GM18526 (cell line): Measurements from ENCODE around the gene SH3BP2.

Experiments used
- POLR2A ChIP-seq: IDR thresholded peaks from 3 replicates; pipeline ENCODE4 v1.6.1; 2011; ENCODE audit not compliant: insufficient read length; ENCODE audit errors: extremely low read depth

SH3BP2 gene

GRCh38 chr4:2871466-2871865 lies 78.6 kb downstream of the SH3BP2 start:
- no peak for TF ChIP-seq POLR2A

GRCh38 chr4:2871911-2872310 lies 79.0 kb downstream of the SH3BP2 start:
- no peak for TF ChIP-seq POLR2A

GRCh38 chr4:2873329-2873728 lies 80.4 kb downstream of the SH3BP2 start:
- TF ChIP-seq POLR2A, result no peak

GRCh38 chr4:2874861-2875260 lies 82.0 kb downstream of the SH3BP2 start:
- no peak for TF ChIP-seq POLR2A

- no peak for TF ChIP-seq POLR2A
These were observed 82.7 kb downstream of the SH3BP2 start for GRCh38 chr4:2875556-2875955.

GRCh38 chr4:2878346-2878745 lies 85.5 kb downstream of the SH3BP2 start:
- no peak for TF ChIP-seq POLR2A

GRCh38 chr4:2879026-2879425 lies 86.1 kb downstream of the SH3BP2 start:
- TF ChIP-seq POLR2A, result no peak

GRCh38 chr4:2881431-2881830 lies 88.5 kb downstream of the SH3BP2 start:
- no peak for TF ChIP-seq POLR2A

GRCh38 chr4:2882341-2882740 lies 89.5 kb downstream of the SH3BP2 start:
- no peak for TF ChIP-seq POLR2A

GRCh38 chr4:2886161-2886560 lies 93.3 kb downstream of the SH3BP2 start:
- no peak for TF ChIP-seq POLR2A

GRCh38 chr4:2886622-2887021 lies 93.7 kb downstream of the SH3BP2 start:
- TF ChIP-seq POLR2A, result no peak

- TF ChIP-seq POLR2A, result no peak
These were observed 94.5 kb downstream of the SH3BP2 start for GRCh38 chr4:2887343-2887742.

GRCh38 chr4:2888886-2889285 lies 96.0 kb downstream of the SH3BP2 start:
- no peak for TF ChIP-seq POLR2A
